ENCODE results near the gene DESI2. TPM values are rescaled to one million over a fixed set of nuclear protein-coding genes. Genes with fewer than 3 reads are reported as not detected.

DESI2 gene
- total and polyA plus RNA-seq, 2 experiments from 2014 or later = 31.5 to 48.2 TPM

GRCh38 chr1:244647819-244648218 is 5.1 kb upstream of the DESI2 start:
- Histone ChIP-seq H4K20me1 (ENCODE audit: insufficient read depth, poor library complexity, severe bottlenecking) (no peaks in the 10 kb centered on the region), H3K27ac (no peak overlapping the region), H3K9me3 (ENCODE audit: low read depth) (no peaks in the 10 kb centered on the region), H3K27me3 (no peaks in the 10 kb centered on the region), H3K4me3 (no peak overlapping the region), H3K79me2 (no peaks in the 10 kb centered on the region), H3K36me3 (replicated peaks; ENCODE audit: insufficient read depth, low read depth) (no peaks in the 10 kb centered on the region), H3K9me2 (replicated peaks; ENCODE audit: insufficient read depth) (no peaks in the 10 kb centered on the region), H3K4me1 (ENCODE audit: insufficient read depth) (no peaks in the 10 kb centered on the region), H3K4me2 (no peak overlapping the region), H2AFZ (no peak overlapping the region)
- no peak for DNase-seq (ENCODE audit: low spot score)
- TF ChIP-seq CTCF (IDR thresholded peaks at IDR 0.05; ENCODE audit: poor library complexity) (no peak), EZH2phosphoT487 (IDR thresholded peaks at IDR 0.05; ENCODE audit: low read depth, severe bottlenecking, unreplicated experiment) (no peak), EZH2 (IDR thresholded peaks at IDR 0.05; ENCODE audit: borderline replicate concordance) (no peak)
- 89% methylated on average over 6 of the region's 6 CpGs for WGBS (ENCODE audit: low lambda C conversion rate, missing lambda C conversion rate)

- DNase-seq (ENCODE audit: low spot score) = no peak
- Histone ChIP-seq H3K27ac (no peak overlapping the region), H3K27me3 (no peaks in the 10 kb centered on the region), H2AFZ (peak overlapping the region; percentile 73), H4K20me1 (ENCODE audit: insufficient read depth, poor library complexity, severe bottlenecking) (peaks cover 10% of the 10 kb centered on the region), H3K4me1 (ENCODE audit: insufficient read depth) (peaks cover 20% of the 10 kb centered on the region), H3K9me2 (replicated peaks; ENCODE audit: insufficient read depth) (no peaks in the 10 kb centered on the region), H3K36me3 (replicated peaks; ENCODE audit: insufficient read depth, low read depth) (no peaks in the 10 kb centered on the region), H3K9me3 (ENCODE audit: low read depth) (no peaks in the 10 kb centered on the region), H3K4me3 (peak overlapping the region; percentile 24), H3K79me2 (peaks cover 34% of the 10 kb centered on the region), H3K4me2 (peak overlapping the region; percentile 78)
- WGBS (ENCODE audit: low lambda C conversion rate, missing lambda C conversion rate) = 44% methylated on average over 15 of the region's 15 CpGs
- no peak for TF ChIP-seq CTCF (IDR thresholded peaks at IDR 0.05; ENCODE audit: poor library complexity)
- TF ChIP-seq EZH2 (IDR thresholded peaks at IDR 0.05; ENCODE audit: borderline replicate concordance) = no peak
- no peak for TF ChIP-seq EZH2phosphoT487 (IDR thresholded peaks at IDR 0.05; ENCODE audit: low read depth, severe bottlenecking, unreplicated experiment)
Measured at GRCh38 chr1:244651956-244652622, 837 bp upstream of the DESI2 start.

- Histone ChIP-seq H3K79me2 (peaks cover 49% of the 10 kb centered on the region), H3K9me3 (ENCODE audit: low read depth) (no peaks in the 10 kb centered on the region), H3K4me1 (ENCODE audit: insufficient read depth) (peaks cover 21% of the 10 kb centered on the region), H3K27me3 (no peaks in the 10 kb centered on the region), H3K4me3 (peak overlapping the region; percentile 92), H3K9me2 (replicated peaks; ENCODE audit: insufficient read depth) (no peaks in the 10 kb centered on the region), H3K4me2 (peak overlapping the region; percentile 85), H4K20me1 (ENCODE audit: insufficient read depth, poor library complexity, severe bottlenecking) (peaks cover 16% of the 10 kb centered on the region), H2AFZ (peak overlapping the region; percentile 40), H3K36me3 (replicated peaks; ENCODE audit: insufficient read depth, low read depth) (no peaks in the 10 kb centered on the region), H3K27ac (peak overlapping the region; percentile 89)
- no peak for TF ChIP-seq EZH2phosphoT487 (IDR thresholded peaks at IDR 0.05; ENCODE audit: low read depth, severe bottlenecking, unreplicated experiment)
- TF ChIP-seq EZH2 (IDR thresholded peaks at IDR 0.05; ENCODE audit: borderline replicate concordance) = no peak
- TF ChIP-seq CTCF (IDR thresholded peaks at IDR 0.05; ENCODE audit: poor library complexity) = no peak
- WGBS (ENCODE audit: low lambda C conversion rate, missing lambda C conversion rate) = 2% methylated on average over 22 of the region's 34 CpGs
- peak; percentile 22 for DNase-seq (ENCODE audit: low spot score)
Measured at GRCh38 chr1:244653439-244654107, 647 bp downstream of the DESI2 start.

Measured in hepatocyte (in vitro differentiated cells).